OCI-LY3 (cell line): Measurements from ENCODE around the gene PCDHGB2.

Experiments
- H2AFZ ChIP-seq: fragments of 200-600, 300-600 bp; shearing (Covaris generic); 2 replicates; pipeline ENCODE4 v1.6.0; 2014; ENCODE audit warnings: antibody characterized with exemption, low read depth, low read length
- H3K27ac ChIP-seq: fragments of 200-600, 300-600 bp; sonication (generic); 2 replicates; pipeline ENCODE4 v1.5.1; 2014; ENCODE audit warnings: mild to moderate bottlenecking, low read length, moderate library complexity, mixed read lengths
- H3K27me3 ChIP-seq: fragments of 200-600, 300-600 bp; sonication (generic); 2 replicates; pipeline ENCODE4 v1.6.1; 2014; ENCODE audit warnings: low read depth, low read length, mixed read lengths
- H3K36me3 ChIP-seq: fragments of 200-600, 300-600 bp; sonication (generic); replicated peaks from 2 replicates; pipeline ENCODE3; 2014; ENCODE audit warnings: low read depth, low read length, mixed read lengths
- H3K4me1 ChIP-seq: fragments of 300-600, 200-600 bp; sonication (generic); 2 replicates; pipeline ENCODE4 v1.6.1; 2014; ENCODE audit warnings: low read length, mixed read lengths
- H3K4me2 ChIP-seq: fragments of 200-600, 300-600 bp; sonication (generic); 2 replicates; pipeline ENCODE4 v1.6.1; 2014; ENCODE audit warnings: low read length, mixed read lengths
- H3K4me3 ChIP-seq: fragments of 300-600, 200-600 bp; sonication (generic); 2 replicates; pipeline ENCODE4 v1.5.1; 2014; ENCODE audit warnings: antibody characterized with exemption, mild to moderate bottlenecking, low read length, moderate library complexity
- H3K79me2 ChIP-seq: fragments of 300-600, 200-600 bp; shearing (Covaris generic); 2 replicates; pipeline ENCODE4 v1.6.1; 2014; ENCODE audit warnings: mild to moderate bottlenecking, low read length, mixed read lengths
- H3K9ac ChIP-seq: fragments of 300-600, 200-600 bp; shearing (Covaris generic); 2 replicates; pipeline ENCODE4 v1.6.0; 2014; ENCODE audit warnings: mild to moderate bottlenecking, low read length, moderate library complexity
- H3K9me3 ChIP-seq: fragments of 200-600, 300-600 bp; shearing (Covaris generic); 2 replicates; pipeline ENCODE4 v1.6.1; 2014; ENCODE audit warnings: low read length, mixed read lengths; ENCODE audit not compliant: insufficient read depth
- H4K20me1 ChIP-seq: fragments of 200-600, 300-600 bp; sonication (generic); 2 replicates; pipeline ENCODE4 v1.6.1; 2016; ENCODE audit warnings: low read length, mixed read lengths; ENCODE audit not compliant: insufficient read depth
- CTCF ChIP-seq: fragments of 200-600, 300-600 bp; sonication (generic); IDR thresholded peaks from 2 replicates; pipeline ENCODE4 v1.5.1; 2014; ENCODE audit warnings: antibody characterized with exemption, low read length, low read depth
- EZH2phosphoT487 ChIP-seq: fragments of 200-600 bp; shearing (Covaris generic); IDR thresholded peaks from 2 replicates; pipeline ENCODE4 v1.6.1; 2018; ENCODE audit warnings: antibody characterized with exemption, mixed run types, low read depth

Gene PCDHGB2

GRCh38 chr5:141398608-141399007, 38.8 kb downstream of the PCDHGB2 start:
- Histone ChIP-seq H3K4me2 (no peak overlapping the region), H3K9me3 (no peaks in the 10 kb centered on the region), H3K27me3 (no peaks in the 10 kb centered on the region), H3K27ac (no peak overlapping the region), H3K4me3 (no peak overlapping the region), H3K36me3 (no peaks in the 10 kb centered on the region), H2AFZ (no peak overlapping the region), H3K9ac (no peak overlapping the region), H4K20me1 (no peaks in the 10 kb centered on the region), H3K4me1 (no peaks in the 10 kb centered on the region), H3K79me2 (no peaks in the 10 kb centered on the region)
- TF ChIP-seq EZH2phosphoT487 (no peak), CTCF (no peak)

GRCh38 chr5:141399555-141400258, 39.9 kb downstream of the PCDHGB2 start:
- Histone ChIP-seq H3K27me3 (no peaks in the 10 kb centered on the region), H3K4me1 (no peaks in the 10 kb centered on the region), H3K27ac (no peak overlapping the region), H3K9me3 (no peaks in the 10 kb centered on the region), H2AFZ (no peak overlapping the region), H3K4me2 (no peak overlapping the region), H3K79me2 (no peaks in the 10 kb centered on the region), H3K9ac (no peak overlapping the region), H3K36me3 (no peaks in the 10 kb centered on the region), H3K4me3 (no peak overlapping the region), H4K20me1 (no peaks in the 10 kb centered on the region)
- TF ChIP-seq EZH2phosphoT487 (no peak), CTCF (no peak)

- no peak within 1 kb of the TSS for H3K4me2 ChIP-seq
- no peak within 1 kb of the TSS for H2AFZ ChIP-seq
- no peaks in the 10 kb centered on the region for H4K20me1 ChIP-seq
- no peaks in the 10 kb centered on the region for H3K36me3 ChIP-seq
- H3K4me3 ChIP-seq: no peak within 1 kb of the TSS
- no peaks in the 10 kb centered on the region for H3K27me3 ChIP-seq
- H3K79me2 ChIP-seq: no peaks in the 10 kb centered on the region
- H3K4me1 ChIP-seq: no peaks in the 10 kb centered on the region
- no peak within 1 kb of the TSS for H3K9ac ChIP-seq
- no peak within 1 kb of the TSS for H3K27ac ChIP-seq
- H3K9me3 ChIP-seq: no peaks in the 10 kb centered on the region
- TF ChIP-seq EZH2phosphoT487: no peak
- no peak for TF ChIP-seq CTCF
Observed at GRCh38 chr5:141402553-141403243, 42.9 kb downstream of the PCDHGB2 start, which contains the start of gene PCDHGA9. TSS of gene PCDHGA9 (plus strand) at chr5:141402778. CDS start at chr5:141402953, 175 bp downstream.

- H3K4me1 ChIP-seq: no peaks in the 10 kb centered on the region
- no peak overlapping the region for H3K4me3 ChIP-seq
- no peak overlapping the region for H3K4me2 ChIP-seq
- no peaks in the 10 kb centered on the region for H4K20me1 ChIP-seq
- TF ChIP-seq CTCF: no peak
- no peak for TF ChIP-seq EZH2phosphoT487
- H2AFZ ChIP-seq: no peak overlapping the region
- H3K27ac ChIP-seq: no peak overlapping the region
- no peaks in the 10 kb centered on the region for H3K27me3 ChIP-seq
- H3K36me3 ChIP-seq: no peaks in the 10 kb centered on the region
- H3K9me3 ChIP-seq: no peaks in the 10 kb centered on the region
- no peak overlapping the region for H3K9ac ChIP-seq
- no peaks in the 10 kb centered on the region for H3K79me2 ChIP-seq
Observed at GRCh38 chr5:141403387-141403786, 43.6 kb downstream of the PCDHGB2 start.
